Measurements from ENCODE around the gene KIRREL3. TPM values are rescaled to one million over a fixed set of nuclear protein-coding genes. Genes with fewer than 3 reads are reported as not detected.

KIRREL3 gene
- total RNA-seq, 1 donor from 2014 or later: not detected

- no peak overlapping the region for H3K27ac ChIP-seq
- no peaks in the 10 kb centered on the region for H3K4me1 ChIP-seq
- no peaks in the 10 kb centered on the region for H3K27me3 ChIP-seq
- no peaks in the 10 kb centered on the region for H3K36me3 ChIP-seq
- intact Hi-C loops (cut with DNase I): no loop called here
- no peaks in the 10 kb centered on the region for H3K9me3 ChIP-seq
- no peak overlapping the region for H3K4me3 ChIP-seq
- ATAC-seq: no peak
- no peak for DNase-seq
- TF ChIP-seq CTCF (IDR thresholded peaks at IDR 0.05): no peak
These were observed 190.9 kb downstream of the KIRREL3 start for GRCh38 chr11:126809514-126810289.

GRCh38 chr11:126808836-126809235 is 191.7 kb downstream of the KIRREL3 start:
- H3K27me3 ChIP-seq: no peaks in the 10 kb centered on the region
- no peak overlapping the region for H3K4me3 ChIP-seq
- no peaks in the 10 kb centered on the region for H3K4me1 ChIP-seq
- H3K36me3 ChIP-seq: no peaks in the 10 kb centered on the region
- ATAC-seq (no peak), DNase-seq (no peak)
- H3K9me3 ChIP-seq: no peaks in the 10 kb centered on the region
- no peak for TF ChIP-seq CTCF (IDR thresholded peaks at IDR 0.05)
- intact Hi-C loops (cut with DNase I): no loop called here
- H3K27ac ChIP-seq: no peak overlapping the region

GRCh38 chr11:126808296-126808695 is 192.3 kb downstream of the KIRREL3 start:
- no peaks in the 10 kb centered on the region for H3K27me3 ChIP-seq
- no peak overlapping the region for H3K27ac ChIP-seq
- intact Hi-C loops (cut with DNase I): no loop called here
- no peak for ATAC-seq
- H3K36me3 ChIP-seq: no peaks in the 10 kb centered on the region
- no peak for TF ChIP-seq CTCF (IDR thresholded peaks at IDR 0.05)
- no peaks in the 10 kb centered on the region for H3K4me1 ChIP-seq
- H3K4me3 ChIP-seq: no peak overlapping the region
- no peaks in the 10 kb centered on the region for H3K9me3 ChIP-seq
- DNase-seq: no peak

- intact Hi-C loops (cut with DNase I): no loop called here
- ATAC-seq: no peak
These were observed 194.7 kb downstream of the KIRREL3 start for GRCh38 chr11:126805870-126806269.

GRCh38 chr11:126804363-126804762 is 196.2 kb downstream of the KIRREL3 start:
- H3K36me3 ChIP-seq: no peaks in the 10 kb centered on the region
- H3K4me3 ChIP-seq: no peak overlapping the region
- ATAC-seq (no peak), DNase-seq (no peak)
- no peaks in the 10 kb centered on the region for H3K9me3 ChIP-seq
- no peaks in the 10 kb centered on the region for H3K4me1 ChIP-seq
- no peak for TF ChIP-seq CTCF (IDR thresholded peaks at IDR 0.05)
- H3K27me3 ChIP-seq: no peaks in the 10 kb centered on the region
- no peak overlapping the region for H3K27ac ChIP-seq
- intact Hi-C loops (cut with DNase I): no loop called here

More at GRCh38 chr11:126805870-126806269, 194.7 kb downstream of the KIRREL3 start:
- H3K36me3 ChIP-seq: no peaks in the 10 kb centered on the region
- H3K27me3 ChIP-seq: no peaks in the 10 kb centered on the region
- no peak for TF ChIP-seq CTCF (IDR thresholded peaks at IDR 0.05)
- no peaks in the 10 kb centered on the region for H3K4me1 ChIP-seq
- no peaks in the 10 kb centered on the region for H3K9me3 ChIP-seq
- H3K27ac ChIP-seq: no peak overlapping the region
- H3K4me3 ChIP-seq: no peak overlapping the region
- DNase-seq: no peak
